HS-5 (cell line): ENCODE measurements around the gene CBX6.
"Not testable (repeated sequence)": the region's sequence is repeated elsewhere in the genome, so short reads cannot be mapped to it uniquely, and the experiment has no call there.

ENCODE experiments used
- DNase-seq: peaks from one replicate; pipeline ENCODE4 v3.0.0-alpha.2; 2012; ENCODE audit warnings: low read depth

Gene CBX6

GRCh38 chr22:38861170-38861876 lies 10.7 kb downstream of the CBX6 start:
- no peak for DNase-seq

- no peak for DNase-seq
Observed at GRCh38 chr22:38860283-38861169, 11.5 kb downstream of the CBX6 start.

GRCh38 chr22:38859581-38860282 lies 12.3 kb downstream of the CBX6 start:
- DNase-seq: no peak

GRCh38 chr22:38858492-38858891 lies 13.5 kb downstream of the CBX6 start:
- no peak for DNase-seq

- DNase-seq: not testable (repeated sequence)
Observed at GRCh38 chr22:38854476-38854875, 17.5 kb downstream of the CBX6 start.

GRCh38 chr22:38853883-38854282 lies 18.1 kb downstream of the CBX6 start:
- not testable (repeated sequence) for DNase-seq

- DNase-seq: no peak
Observed at GRCh38 chr22:38853196-38853651, 18.8 kb downstream of the CBX6 start.

GRCh38 chr22:38852522-38852921 lies 19.5 kb downstream of the CBX6 start:
- DNase-seq: no peak

- peak; percentile 71 for DNase-seq
Observed at GRCh38 chr22:38850941-38851849, 20.8 kb downstream of the CBX6 start.

GRCh38 chr22:38850399-38850798 lies 21.6 kb downstream of the CBX6 start:
- DNase-seq: no peak

- DNase-seq: no peak
Observed at GRCh38 chr22:38849811-38850210, 22.2 kb downstream of the CBX6 start.

- DNase-seq: no peak
Observed at GRCh38 chr22:38846412-38846811, 25.6 kb downstream of the CBX6 start.

GRCh38 chr22:38845004-38845740 lies 26.8 kb downstream of the CBX6 start:
- DNase-seq: no peak

- DNase-seq: no peak
Observed at GRCh38 chr22:38844315-38845003, 27.6 kb downstream of the CBX6 start.

GRCh38 chr22:38843657-38844314 lies 28.2 kb downstream of the CBX6 start, which contains the start of gene NPTXR:
TSS of gene NPTXR (minus strand) at chr22:38844028.
- DNase-seq: no peak

- peak; percentile 33 for DNase-seq
Observed at GRCh38 chr22:38843201-38843656, 28.8 kb downstream of the CBX6 start.

GRCh38 chr22:38842512-38843200 lies 29.4 kb downstream of the CBX6 start:
- no peak for DNase-seq

GRCh38 chr22:38841635-38842034 lies 30.4 kb downstream of the CBX6 start:
- DNase-seq: no peak

GRCh38 chr22:38841211-38841610 lies 30.8 kb downstream of the CBX6 start:
- no peak for DNase-seq
